Stimulated activated CD4-positive, alpha-beta T cell treated with anti-CD3 and anti-CD28 coated beads, Interleukin-4, amount 100 ng/mL, for 4 hours (primary cell): ENCODE measurements around the gene HID1.
"Not testable (repeated sequence)": the region's sequence is repeated elsewhere in the genome, so short reads cannot be mapped to it uniquely, and the experiment has no call there.

ENCODE experiments used
- DNase-seq, 2 experiments: peaks; one replicate each; pipeline ENCODE4 v3.0.0-alpha.2; 2020

HID1 gene

DNA sequence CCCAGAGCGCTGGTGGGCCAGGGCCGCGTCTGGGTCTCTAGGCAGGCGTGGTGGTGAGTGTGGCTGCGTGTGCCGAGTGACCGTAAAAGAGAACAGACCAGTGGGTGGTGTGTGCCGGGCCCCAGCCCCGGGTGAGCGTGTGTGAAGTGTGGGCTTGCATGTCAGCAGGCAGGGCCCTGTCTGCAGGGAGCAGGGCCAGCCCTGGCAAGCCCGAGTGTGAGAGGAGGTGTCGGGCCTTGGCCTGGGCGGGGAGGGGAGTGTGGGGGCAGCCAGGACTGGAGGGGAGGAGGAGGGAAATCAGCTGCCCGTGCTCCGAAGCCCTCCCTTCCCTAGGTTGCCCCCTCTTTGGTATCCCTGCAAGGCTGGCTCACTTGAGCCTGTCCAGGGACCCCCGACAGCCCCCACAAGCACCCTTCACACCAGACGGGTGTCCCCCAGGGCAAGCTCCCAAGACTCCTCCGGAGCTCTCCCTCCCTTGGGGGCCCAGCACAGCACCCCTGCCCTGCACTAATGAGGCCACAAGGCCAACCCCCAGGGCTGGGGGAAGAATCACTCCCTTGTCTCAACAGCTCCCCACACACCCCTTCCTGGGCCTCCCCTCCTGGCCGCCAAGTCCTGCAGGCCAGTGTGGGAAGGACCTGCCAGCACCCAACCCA is 51.4 kb downstream of the HID1 start:
- no peak for DNase-seq

DNA sequence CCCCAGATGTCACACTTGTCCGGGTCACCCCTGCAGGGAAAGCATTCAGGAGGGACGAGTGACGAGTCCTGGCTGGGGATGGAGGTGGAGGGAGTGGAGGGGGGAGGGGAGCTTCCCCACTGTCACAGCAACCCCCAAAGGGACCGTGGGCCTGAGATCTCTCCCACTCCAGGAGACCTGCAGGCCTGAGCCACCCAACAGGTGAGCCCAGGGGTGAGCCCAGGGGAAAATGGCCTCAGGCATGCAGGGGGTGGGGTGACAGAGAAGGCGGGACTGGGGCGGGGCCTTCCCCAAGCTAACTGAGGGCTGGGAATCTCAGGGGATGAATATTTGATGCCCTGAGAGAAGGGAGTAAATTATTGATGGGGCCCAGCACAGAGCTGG is 51.9 kb downstream of the HID1 start:
- no peak for DNase-seq

DNA sequence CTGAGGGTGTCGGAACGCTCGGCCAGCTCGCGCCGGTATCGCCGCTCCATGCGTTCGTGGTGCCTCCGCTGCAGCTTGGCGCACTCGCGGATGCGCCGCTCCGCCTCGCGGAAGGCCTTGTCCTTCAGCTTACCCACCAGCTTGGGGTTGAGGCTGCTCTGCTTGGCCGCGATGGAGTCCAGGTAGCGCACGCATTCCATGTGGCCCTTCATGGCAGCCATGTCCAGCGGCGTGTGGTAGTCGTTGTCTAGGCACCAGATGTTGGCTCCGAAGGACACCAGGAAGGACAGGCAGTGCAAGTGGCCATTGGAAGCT is 52.3 kb downstream of the HID1 start:
- no peak for DNase-seq

DNA sequence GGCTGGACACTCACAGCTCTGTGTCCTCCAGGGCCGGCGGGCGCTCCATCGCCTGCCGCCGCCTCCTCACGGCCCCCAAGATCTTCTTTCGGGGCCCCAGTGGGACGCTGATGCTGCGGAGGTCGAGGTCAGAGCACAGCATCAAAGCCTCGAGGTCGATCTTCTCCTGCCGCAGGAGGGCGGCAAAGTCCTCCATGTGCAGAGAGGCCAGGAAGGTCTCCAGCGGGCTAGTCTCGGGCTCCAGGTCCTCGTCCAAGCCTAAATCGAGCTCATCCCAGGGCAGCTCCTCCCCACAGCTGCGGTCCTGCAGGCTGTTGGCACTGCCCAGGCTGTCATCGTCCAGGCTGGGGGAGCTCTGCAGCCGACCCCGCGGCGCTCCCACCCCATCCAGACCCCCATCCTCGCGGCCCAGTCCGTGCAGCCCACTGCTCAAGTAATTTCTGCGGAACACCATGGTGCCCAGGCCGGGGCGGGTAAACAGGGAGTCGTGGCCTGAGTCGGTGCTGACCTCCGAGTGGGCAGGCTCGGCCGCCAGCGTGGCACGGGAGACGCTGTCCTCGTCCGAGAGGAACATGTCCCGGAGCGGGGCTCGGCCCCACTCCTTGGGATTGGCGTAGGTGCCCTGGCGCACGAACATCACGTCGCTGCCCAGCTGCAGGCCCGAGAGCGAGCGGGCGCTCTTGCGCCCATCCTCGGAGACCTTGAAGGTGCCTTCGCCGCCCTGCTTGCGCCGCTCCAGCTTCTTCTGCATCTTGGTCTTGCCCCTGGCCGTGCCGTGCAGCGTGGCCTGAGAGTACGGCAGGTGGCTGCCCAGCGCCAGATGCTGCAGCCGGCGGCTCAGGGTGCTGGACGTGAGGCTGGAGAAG is 52.9 kb downstream of the HID1 start:
- DNase-seq = no peak

DNA sequence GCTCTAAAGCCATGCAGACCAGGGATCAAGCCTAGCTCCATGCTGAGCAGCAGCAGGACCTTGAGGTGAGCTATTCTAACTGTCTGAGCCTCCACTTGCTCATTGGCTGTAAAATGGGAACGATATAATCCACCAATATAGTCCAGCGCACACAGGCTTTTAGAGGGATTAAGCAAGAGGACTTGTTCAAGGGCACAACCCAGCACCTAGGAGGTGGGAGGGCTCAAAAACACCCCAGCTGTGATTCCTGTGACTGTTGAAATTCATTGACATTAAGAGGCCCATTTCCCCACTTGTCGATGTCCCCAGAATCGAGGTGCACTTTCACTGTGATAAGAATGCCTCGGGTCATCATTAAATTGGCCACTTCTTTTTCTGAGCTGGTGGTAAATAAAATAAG is 53.7 kb downstream of the HID1 start:
- no peak for DNase-seq

DNA sequence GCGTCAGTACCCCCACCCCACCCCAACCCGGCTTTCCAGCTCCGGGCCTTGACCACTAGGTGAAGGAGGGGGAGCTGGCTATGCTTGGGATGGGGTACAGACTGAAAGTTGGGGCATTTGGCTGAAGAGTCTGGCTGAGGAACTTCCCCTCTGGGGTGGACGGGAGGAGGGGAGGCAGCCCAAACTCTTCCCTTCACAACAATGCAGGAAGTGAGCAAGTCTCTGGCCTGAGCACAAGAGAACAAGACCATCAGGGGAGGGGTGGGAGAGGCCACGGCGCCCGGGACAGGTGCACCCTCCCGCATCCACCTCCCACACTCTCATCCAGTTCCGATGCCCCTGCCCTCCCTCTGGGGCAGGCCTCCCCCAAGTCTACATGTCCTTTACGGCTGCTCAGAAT is 55.1 kb downstream of the HID1 start:
- DNase-seq = no peak

DNA sequence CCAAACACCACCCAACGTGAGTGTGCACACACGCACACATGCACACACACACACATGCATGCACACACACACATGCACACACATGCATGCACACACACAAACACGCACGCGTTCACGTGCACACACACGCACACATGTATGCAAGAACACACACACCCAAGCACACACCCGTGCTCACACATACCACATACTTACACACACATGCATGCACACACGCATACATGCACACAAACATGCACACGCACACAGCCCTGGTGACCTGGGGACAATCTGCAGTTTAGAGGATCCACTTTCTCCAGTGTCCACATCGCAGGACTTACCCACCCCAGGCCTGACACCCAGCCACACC is 55.7 kb downstream of the HID1 start:
- no peak for DNase-seq

DNA sequence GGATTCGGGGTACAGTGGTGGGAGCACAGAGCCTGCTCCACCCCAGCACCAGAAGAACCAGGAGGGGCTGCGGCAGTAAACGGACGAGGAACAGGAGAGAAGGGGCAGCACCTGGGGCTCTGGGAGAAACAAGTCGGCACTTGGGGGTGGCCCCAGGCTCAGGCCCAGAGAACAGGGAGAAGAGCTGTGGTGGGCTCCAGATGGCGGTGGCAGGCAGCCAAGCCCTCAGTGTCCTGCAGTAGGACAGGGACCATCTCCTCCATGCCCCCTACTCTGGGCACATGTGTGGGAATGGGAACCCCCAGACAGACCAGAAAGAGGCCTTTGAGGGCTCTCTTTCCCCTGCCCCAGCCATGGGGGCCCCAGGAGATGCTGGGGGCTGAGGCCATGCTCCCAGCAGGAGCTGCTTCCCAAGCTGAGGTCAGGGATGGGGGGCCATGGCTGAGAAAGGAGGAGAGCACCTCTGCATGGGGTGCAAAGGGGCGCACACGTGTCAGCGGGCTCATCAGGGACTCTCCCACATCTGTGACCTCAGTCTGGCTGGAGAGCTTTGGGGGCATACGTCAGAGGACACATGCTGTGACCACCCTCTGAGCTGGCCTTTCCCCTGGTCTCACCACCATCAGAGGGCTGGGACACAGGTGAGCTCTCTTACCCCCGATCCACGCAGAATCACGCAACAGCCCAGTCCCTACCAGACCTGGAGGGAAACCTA is 56.3 kb downstream of the HID1 start:
- DNase-seq = no peak

DNA sequence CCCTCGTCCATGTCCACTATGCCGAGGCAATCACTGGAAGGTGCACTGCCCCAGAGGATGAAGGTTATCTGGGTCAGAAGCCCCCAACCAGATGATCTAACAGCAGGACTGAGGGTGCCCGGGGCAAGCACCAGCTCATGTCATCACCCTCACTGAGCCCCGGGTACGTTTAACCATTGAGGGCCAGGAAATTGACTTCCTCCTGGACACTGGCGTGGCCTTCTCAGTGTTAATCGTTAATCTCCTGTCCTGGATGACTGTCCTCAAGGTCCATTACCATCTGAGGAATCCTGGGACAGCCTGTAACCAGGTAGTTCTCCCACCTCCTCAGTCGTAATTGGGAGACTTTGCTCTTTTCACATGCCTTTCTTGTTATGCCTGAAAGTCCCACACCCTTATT is 61.1 kb downstream of the HID1 start:
- not testable (repeated sequence) for DNase-seq

DNA sequence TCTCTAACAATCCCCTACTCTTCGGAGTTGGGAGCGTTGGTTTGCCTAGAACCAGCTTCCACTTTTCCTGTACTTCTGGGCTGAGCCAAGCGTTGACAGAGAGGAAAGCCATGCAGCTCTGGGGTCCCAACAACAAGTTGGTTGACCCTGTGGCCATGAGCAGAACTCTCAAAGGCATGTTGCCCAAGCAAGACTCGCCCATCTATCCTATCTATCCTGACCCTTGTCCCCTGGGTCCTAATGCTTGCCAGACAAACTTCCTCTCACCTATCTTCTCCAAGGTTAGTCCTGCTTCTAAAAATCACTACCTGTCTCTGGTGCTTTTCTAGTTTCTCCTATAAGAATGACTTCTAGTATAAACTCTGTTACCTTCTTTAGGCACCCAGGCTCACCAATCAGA is 63.5 kb downstream of the HID1 start:
- not testable (repeated sequence) for DNase-seq

DNA sequence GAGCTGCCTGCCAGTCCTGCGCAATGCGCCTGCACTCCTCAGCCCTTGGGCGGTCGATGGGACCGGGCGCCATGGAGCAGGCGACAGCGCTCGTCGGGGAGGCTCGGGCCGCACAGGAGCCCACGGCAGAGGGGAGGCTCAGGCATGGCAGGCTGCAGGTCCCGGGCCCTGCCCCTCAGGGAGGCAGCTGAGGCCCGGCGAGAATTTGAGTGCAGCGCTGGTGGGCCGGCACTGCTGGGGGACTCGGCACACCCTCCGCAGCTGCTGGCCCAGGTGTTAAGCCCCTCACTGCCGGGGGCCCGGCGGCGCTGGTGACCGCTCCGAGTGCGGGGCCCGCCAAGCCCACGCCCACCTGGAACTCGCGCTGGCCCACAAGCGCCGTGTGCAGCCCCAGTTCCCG is 65.5 kb downstream of the HID1 start:
- DNase-seq = no peak

DNA sequence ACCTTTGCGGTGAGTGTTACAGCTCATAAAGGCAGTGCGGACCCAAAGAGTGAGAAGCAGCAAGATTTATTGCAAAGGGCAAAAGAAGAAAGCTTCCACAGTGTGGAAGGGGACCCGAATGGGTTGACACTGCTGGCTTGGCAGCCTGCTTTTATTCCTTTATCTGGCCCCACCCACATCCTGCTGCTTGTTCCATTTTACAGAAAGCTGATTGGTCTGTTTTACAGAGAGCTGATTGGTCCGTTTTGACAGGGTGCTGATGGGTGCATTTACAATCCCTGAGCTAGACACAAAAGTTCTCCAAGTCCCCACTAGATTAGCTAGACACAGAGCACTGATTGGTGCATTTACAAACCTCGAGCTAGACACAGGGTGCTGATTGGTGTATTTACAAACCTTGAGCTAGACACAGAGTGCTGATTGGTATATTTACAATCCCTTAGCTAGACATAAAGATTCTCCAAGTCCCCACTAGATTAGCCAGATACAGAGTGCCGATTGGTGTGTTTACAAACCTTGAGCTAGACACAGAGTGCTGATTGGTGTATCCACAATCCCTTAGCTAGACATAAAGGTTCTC is 66.3 kb downstream of the HID1 start:
- not testable (repeated sequence) for DNase-seq

DNA sequence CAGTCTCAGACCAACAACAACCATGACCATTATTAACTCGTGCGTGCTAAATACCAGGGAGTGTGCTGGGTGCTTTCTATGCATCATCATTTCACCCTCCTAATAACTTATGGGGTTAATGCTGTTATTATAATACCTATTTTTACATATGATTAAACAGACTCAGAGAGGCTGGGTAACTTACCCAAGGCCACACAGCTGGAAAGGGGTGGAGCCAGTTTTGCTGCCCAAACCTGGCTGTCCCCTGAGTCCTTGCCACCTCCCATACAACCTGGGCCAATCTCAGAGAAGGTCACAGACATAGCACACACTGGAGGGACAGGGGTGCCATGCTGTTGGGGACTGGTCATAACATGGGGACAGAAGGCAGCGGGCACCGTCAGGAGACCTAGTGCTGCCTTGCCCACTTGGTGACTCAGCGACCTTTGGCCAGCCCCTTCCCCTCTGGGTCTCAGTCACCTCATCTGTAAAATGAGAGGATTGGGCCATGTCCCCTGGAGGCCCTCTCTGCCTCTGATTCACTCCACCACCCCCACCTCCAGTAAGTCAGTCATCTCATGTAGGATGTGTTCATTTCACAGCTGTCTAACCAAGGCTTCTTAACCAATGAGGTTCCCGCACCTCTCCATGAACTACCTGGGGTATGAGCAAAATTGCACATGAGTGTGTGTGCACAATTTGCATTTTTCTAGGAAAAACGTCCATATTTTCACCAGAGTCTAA is 67.7 kb downstream of the HID1 start:
- DNase-seq = no peak

DNA sequence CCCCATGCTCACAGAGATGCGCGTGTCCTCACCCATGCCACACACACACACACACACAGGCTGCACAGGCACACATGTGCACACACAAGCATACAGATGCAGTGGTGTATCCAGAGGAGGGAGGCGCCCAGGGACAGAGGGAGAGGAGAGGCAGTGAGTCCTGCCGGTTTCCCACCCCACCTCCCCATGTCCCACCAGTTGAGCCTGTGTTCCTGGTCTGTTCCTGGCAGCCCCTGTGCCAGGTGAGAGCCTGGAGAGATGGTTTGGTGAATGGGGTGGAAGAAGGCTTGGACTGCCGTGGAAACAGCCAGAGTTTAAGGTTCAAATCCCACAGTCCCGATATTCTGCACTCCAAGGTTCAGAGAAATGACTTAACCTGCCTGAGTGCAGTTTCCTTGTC is 68.9 kb downstream of the HID1 start:
- no peak for DNase-seq

DNA sequence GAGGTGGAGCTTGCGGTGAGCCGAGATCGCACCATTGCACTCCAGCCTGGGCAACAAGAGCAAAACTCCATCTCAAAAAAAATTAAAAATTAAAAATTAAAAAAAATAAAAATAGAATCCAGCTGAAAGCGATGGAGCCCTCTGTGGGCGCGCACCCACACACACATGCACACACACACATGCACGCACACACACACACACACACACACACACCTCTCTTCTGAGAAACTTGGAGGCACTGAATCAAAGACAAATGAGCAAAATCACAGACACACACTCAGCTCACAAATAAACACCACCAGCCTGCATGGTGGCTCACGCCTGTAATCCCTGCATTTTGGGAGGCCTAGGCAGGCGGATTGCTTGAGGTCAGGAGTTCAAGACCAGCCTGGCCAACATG is 69.5 kb downstream of the HID1 start:
- no peak for DNase-seq

DNA sequence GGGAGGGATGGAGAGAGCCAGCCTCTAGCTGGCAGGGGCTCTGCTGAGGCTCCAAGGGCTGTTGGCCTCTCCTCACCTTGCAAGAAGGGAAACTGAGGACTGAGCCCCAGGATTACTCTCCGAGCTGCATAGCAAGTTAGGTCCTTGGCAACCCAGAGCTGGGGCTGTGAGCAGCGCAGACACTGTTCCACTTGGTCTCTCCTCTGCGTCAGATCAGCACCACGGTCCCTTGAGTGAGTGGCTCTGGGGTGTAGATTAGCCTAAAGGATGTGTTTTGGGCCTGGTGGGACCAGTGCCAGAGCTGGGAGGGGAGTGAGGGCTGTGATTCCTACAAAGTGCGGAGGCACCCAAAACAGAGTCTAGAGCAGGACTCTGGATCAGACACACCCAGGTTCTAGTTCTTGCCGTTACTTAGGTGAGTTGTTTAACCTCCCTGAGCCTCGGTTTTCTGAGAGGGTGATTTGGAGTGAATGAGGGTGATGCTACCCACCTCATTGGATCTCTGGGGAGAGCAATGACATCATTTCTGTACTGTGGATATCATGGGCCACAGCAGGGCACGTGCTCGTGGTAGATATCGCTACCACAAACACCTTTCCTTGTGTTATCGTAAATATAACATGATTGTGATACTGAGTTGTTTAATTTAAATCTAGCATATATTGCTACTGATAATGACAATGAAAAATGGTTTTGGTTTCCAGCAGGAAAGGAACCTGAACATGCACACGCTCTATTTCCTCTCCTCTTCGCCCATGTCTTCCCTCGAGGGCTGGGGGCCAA is 71.0 kb downstream of the HID1 start:
- no peak for DNase-seq
